Posterior vena cava (tissue), 2 donors: ENCODE measurements around the gene COX8A. TPM values are rescaled to one million over a fixed set of nuclear protein-coding genes. Genes with fewer than 3 reads are reported as not detected.

Source experiments
- DNase-seq: peaks from one replicate; pipeline ENCODE4 v3.0.0-alpha.2; 2020; ENCODE audit warnings: low spot score
- intact Hi-C, 2 donors: fragments of 100-400 bp; cut with DNase I; formaldehyde crosslinking; loops; one replicate each; pipeline versions ENCODE4 v1.14.1 to v1.14.2; 2022 to 2023
- long read RNA-seq, 2 donors: library from polyadenylated mRNA; unstranded; transcript quantifications; one replicate each; pipeline ENCODE4 v2.0.0, GENCODE V29; 2020 to 2021
- total RNA-seq, 2 donors: library from RNA; stranded (reverse); fragmentation: NEBNext Ultra II Directional; extraction: Animal tissue kit (Norgen Biotek cat#: 25700); gene quantifications; one replicate each; pipeline ENCODE4 v1.2.1, GENCODE V29; 2021
- donor health status: DM: yes; HTN: yes; CAD: no.
- donor health status: DM: yes; HTN: yes; CAD: no.

Gene COX8A
- total RNA-seq, result 100 to 1,000 TPM; 161 to 203 TPM
- long read RNA-seq, donor 1, transcript COX8A-201 (2 exons, 507 nt), result major isoform, 21 of 21 reads
- long read RNA-seq, donor 1, partial matches to known transcripts, result 0 of 21 reads
- long read RNA-seq, donor 1, other reads (novel, unspliced or antisense), result 0 of 21 reads
- long read RNA-seq, donor 2, transcript COX8A-201 (2 exons, 507 nt), result major isoform, 27 of 27 reads
- long read RNA-seq, donor 2, partial matches to known transcripts, result 0 of 27 reads
- long read RNA-seq, donor 2, other reads (novel, unspliced or antisense), result 0 of 27 reads

GRCh38 chr11:63974259-63975143 is at the start of gene COX8A:
Gene COX8A, plus strand, starts transcription at chr11:63974620. Its CDS starts 61 bp downstream, at chr11:63974681.
- intact Hi-C loops, result loop anchor here in 1 of 2 donors (5.0 kb wide), 1 partner anchor 1048 kb away; no protein-coding TSS in a partner anchor
- peak; percentile 99 for DNase-seq

- intact Hi-C loops, result no loop called here
- no peak for DNase-seq
Measured at GRCh38 chr11:63929616-63930015, 44.8 kb upstream of the COX8A start.

GRCh38 chr11:63931045-63931444 is 43.4 kb upstream of the COX8A start:
- intact Hi-C loops, result no loop called here

GRCh38 chr11:63931876-63932275 is 42.5 kb upstream of the COX8A start:
- intact Hi-C loops, result no loop called here
- no peak for DNase-seq

More at GRCh38 chr11:63931045-63931444, 43.4 kb upstream of the COX8A start:
- DNase-seq, result no peak

- intact Hi-C loops, result no loop called here
- no peak for DNase-seq
Measured at GRCh38 chr11:63933459-63933858, 41.0 kb upstream of the COX8A start.

- DNase-seq, result no peak
- intact Hi-C loops, result no loop called here
Measured at GRCh38 chr11:63937713-63938478, 36.5 kb upstream of the COX8A start.

GRCh38 chr11:63938479-63939396 is 35.7 kb upstream of the COX8A start, which contains the start of gene NAA40:
Gene NAA40, plus strand, starts transcription at chr11:63939002. Its CDS starts 95 bp downstream, at chr11:63939097.
- peak; percentile 96 for DNase-seq
- intact Hi-C loops, result loop anchor here in 1 of 2 donors (1.0 kb wide), 1 partner anchor 30 kb away; no protein-coding TSS in a partner anchor

GRCh38 chr11:63939397-63939891 is 35.0 kb upstream of the COX8A start:
- intact Hi-C loops, result loop anchor here in 1 of 2 donors (1.0 kb wide), 1 partner anchor 29 kb away; no protein-coding TSS in a partner anchor
- DNase-seq, result peak; percentile 81

GRCh38 chr11:63940786-63941185 is 33.6 kb upstream of the COX8A start:
- no peak for DNase-seq
- intact Hi-C loops, result no loop called here

GRCh38 chr11:63941901-63942300 is 32.5 kb upstream of the COX8A start:
- no peak for DNase-seq
- intact Hi-C loops, result no loop called here

- intact Hi-C loops, result no loop called here
Measured at GRCh38 chr11:63942803-63943202, 31.6 kb upstream of the COX8A start.

GRCh38 chr11:63944987-63945386 is 29.4 kb upstream of the COX8A start:
- DNase-seq, result no peak
- intact Hi-C loops, result no loop called here

More at GRCh38 chr11:63942803-63943202, 31.6 kb upstream of the COX8A start:
- DNase-seq, result no peak

GRCh38 chr11:63945477-63946163 is 28.8 kb upstream of the COX8A start:
- DNase-seq, result peak; percentile 87
- intact Hi-C loops, result loop anchor here (1.0 kb wide), 2 partner anchors 108 to 109 kb away; no protein-coding TSS in a partner anchor

GRCh38 chr11:63951779-63952536 is 22.5 kb upstream of the COX8A start:
- intact Hi-C loops, result no loop called here
- no peak for DNase-seq

- intact Hi-C loops, result no loop called here
- DNase-seq, result no peak
Measured at GRCh38 chr11:63952570-63952969, 21.9 kb upstream of the COX8A start.

GRCh38 chr11:63958008-63958407 is 16.4 kb upstream of the COX8A start:
- no peak for DNase-seq
- intact Hi-C loops, result no loop called here
